Sigmoid colon (tissue), 7 donors: ENCODE measurements around the gene MCAT. TPM values are rescaled to one million over a fixed set of nuclear protein-coding genes. Genes with fewer than 3 reads are reported as not detected.

ENCODE experiments used
- DNase-seq: peaks from one replicate; pipeline ENCODE4 v3.0.0-alpha.2; 2019
- H3K27ac ChIP-seq, 4 donors: fragments of 200-600 bp; sonication (generic); one replicate each; pipeline ENCODE4 v1.5.1; 2016 to 2019; ENCODE audit warnings: mild to moderate bottlenecking in 1 of 4
- H3K27me3 ChIP-seq, 3 donors: fragments of 200-600 bp; sonication (generic); one replicate each; pipeline ENCODE4 v1.5.1; 2019; ENCODE audit warnings: mild to moderate bottlenecking in 1 of 3
- H3K36me3 ChIP-seq, 4 donors: fragments of 200-600 bp; sonication (generic); one replicate each; pipeline ENCODE4 v1.5.1; 2016 to 2019
- H3K4me1 ChIP-seq, 4 donors: fragments of 200-600 bp; sonication (generic); one replicate each; pipeline ENCODE4 v1.5.1; 2017 to 2019
- H3K4me3 ChIP-seq, 4 donors: fragments of 200-600 bp; sonication (generic); one replicate each; pipeline ENCODE4 v1.5.1; 2017 to 2019; ENCODE audit warnings: mild to moderate bottlenecking in 2 of 4, moderate library complexity in 1 of 4
- H3K9me3 ChIP-seq, 4 donors: fragments of 200-600 bp in 3 of 4; sonication (generic) in 3 of 4; one replicate each; pipeline versions ENCODE4 v1.5.1 to v1.6.1; 2013 to 2019
- EP300 ChIP-seq, 4 donors: sonication (generic); formaldehyde crosslinking; IDR thresholded peaks; one replicate each; pipeline ENCODE4 v1.6.1; 2017; ENCODE audit warnings: antibody characterized with exemption in 4 of 4
- POLR2A ChIP-seq, 2 donors: fragments of 450-650 bp; IDR thresholded peaks; one replicate each; pipeline ENCODE4 v1.6.1; 2016; ENCODE audit warnings: antibody characterized with exemption in 2 of 2, mild to moderate bottlenecking in 2 of 2, moderate library complexity in 2 of 2
- POLR2AphosphoS5 ChIP-seq, 4 donors: sonication (generic); formaldehyde crosslinking; IDR thresholded peaks; one replicate each; pipeline ENCODE4 v1.6.1; 2017; ENCODE audit warnings: antibody characterized with exemption in 4 of 4
- WGBS, 2 donors: extraction: QIAGEN DNeasy Blood & Tissue Kit; methylation state at CpG; one replicate each; pipeline ENCODE4 v1.1.7; 2013; 5-methylcytosine and 5-hydroxymethylcytosine counted together
- intact Hi-C: fragments of 100-400 bp; cut with DNase I; formaldehyde crosslinking; loops from one replicate; pipeline ENCODE4 v1.15.1; 2023
- polyA plus RNA-seq, 3 donors: library from polyadenylated mRNA; stranded (reverse); fragments of 200-250 nt; gene quantifications; one replicate each; pipeline ENCODE4 v1.2.3, GENCODE V29; 2013
- total RNA-seq, 4 donors: library from RNA; depleted of rRNA; stranded (reverse); fragments of >200 nt; gene quantifications; one replicate each; pipeline ENCODE4 v1.1.0, GENCODE V29; 2016
- TF ChIP-seq, protein P1 (sequence below), 4 experiments: fragments of 450-650 bp in 3 of 4; fragments of 200-600 bp in 1 of 4; IDR thresholded peaks; one replicate each; pipeline ENCODE4 v1.5.1; 2016 to 2019; ENCODE audit warnings: antibody characterized with exemption in 4 of 4, mild to moderate bottlenecking in 3 of 4, moderate library complexity in 2 of 4
- donor health status: healthy with polysubstance abuse.
- donor health status: Bipolar disorder and iron deficiency.
- donor health status: healthy.

Gene MCAT
- total and polyA plus RNA-seq, 7 donors, result 10.2 to 23.4 (median 16.8) TPM

DNA sequence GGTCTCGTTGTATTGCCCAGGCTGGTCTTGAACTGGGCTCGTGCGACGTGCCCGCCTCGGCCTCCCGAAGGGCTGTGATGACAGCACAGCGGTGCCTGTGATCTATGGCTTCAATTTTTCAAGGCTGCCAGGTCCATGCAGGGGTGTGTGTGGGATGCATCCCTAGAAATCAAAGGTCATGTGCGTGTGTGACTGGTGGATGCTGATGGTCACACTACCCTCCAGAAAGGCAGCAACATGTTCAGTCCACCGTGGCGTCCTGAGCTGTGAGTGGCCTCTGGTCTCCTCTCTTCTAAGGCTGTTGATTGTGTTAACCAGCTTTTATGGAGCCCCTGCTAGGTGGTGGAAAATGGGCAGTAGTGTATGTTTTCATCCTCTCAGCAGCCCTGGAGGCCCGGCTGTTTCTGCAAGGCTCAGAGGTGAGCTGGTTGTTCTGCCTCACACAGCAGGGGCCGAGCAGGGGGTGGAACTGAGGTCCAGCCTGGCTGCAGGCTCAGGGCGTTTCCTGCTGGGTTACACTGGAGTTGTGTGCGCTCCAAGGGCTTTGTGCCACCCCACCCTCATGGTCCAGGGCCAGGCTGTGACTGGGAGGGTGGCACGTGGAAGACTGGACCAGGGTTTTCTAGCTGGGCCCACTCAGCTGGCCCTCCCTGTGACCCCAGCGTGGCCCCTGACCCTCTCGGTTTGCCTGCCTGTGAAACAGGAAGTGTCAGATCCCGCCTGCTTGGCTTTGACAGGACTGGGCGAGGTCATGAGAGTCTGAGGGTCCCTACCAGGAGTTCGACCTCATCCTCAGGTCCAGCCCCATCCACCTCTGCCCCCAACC lies 25.0 kb downstream of the MCAT start:
- Histone ChIP-seq H3K27ac (no peak overlapping the region), H3K36me3 (no peaks in the 10 kb centered on the region), H3K9me3 (no peaks in the 10 kb centered on the region), H3K27me3 (peaks cover 7 to 39% (median 22%) of the 10 kb centered on the region in 3 donors), H3K4me1 (no peaks in the 10 kb centered on the region), H3K4me3 (no peak overlapping the region)
- intact Hi-C loops, result no loop called here
- TF ChIP-seq, protein P1, sequence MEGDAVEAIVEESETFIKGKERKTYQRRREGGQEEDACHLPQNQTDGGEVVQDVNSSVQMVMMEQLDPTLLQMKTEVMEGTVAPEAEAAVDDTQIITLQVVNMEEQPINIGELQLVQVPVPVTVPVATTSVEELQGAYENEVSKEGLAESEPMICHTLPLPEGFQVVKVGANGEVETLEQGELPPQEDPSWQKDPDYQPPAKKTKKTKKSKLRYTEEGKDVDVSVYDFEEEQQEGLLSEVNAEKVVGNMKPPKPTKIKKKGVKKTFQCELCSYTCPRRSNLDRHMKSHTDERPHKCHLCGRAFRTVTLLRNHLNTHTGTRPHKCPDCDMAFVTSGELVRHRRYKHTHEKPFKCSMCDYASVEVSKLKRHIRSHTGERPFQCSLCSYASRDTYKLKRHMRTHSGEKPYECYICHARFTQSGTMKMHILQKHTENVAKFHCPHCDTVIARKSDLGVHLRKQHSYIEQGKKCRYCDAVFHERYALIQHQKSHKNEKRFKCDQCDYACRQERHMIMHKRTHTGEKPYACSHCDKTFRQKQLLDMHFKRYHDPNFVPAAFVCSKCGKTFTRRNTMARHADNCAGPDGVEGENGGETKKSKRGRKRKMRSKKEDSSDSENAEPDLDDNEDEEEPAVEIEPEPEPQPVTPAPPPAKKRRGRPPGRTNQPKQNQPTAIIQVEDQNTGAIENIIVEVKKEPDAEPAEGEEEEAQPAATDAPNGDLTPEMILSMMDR (IDR thresholded peaks at IDR 0.05), result no peak
- no peak for TF ChIP-seq POLR2AphosphoS5 (IDR thresholded peaks at IDR 0.05)
- no peak for TF ChIP-seq POLR2A (IDR thresholded peaks at IDR 0.05)
- TF ChIP-seq EP300 (IDR thresholded peaks at IDR 0.05), result no peak
- DNase-seq, result no peak
- 37 to 69% methylated on average over 21 of the region's 21 CpGs for WGBS, 2 donors

- no peak for TF ChIP-seq POLR2AphosphoS5 (IDR thresholded peaks at IDR 0.05)
- TF ChIP-seq EP300 (IDR thresholded peaks at IDR 0.05), result no peak
- no peak for TF ChIP-seq POLR2A (IDR thresholded peaks at IDR 0.05)
- TF ChIP-seq, protein P1 (IDR thresholded peaks at IDR 0.05), result no peak
- no peak for DNase-seq
- intact Hi-C loops, result no loop called here
- 96 to 97% methylated on average over 7 of the region's 7 CpGs for WGBS, 2 donors
- Histone ChIP-seq H3K27me3 (peaks cover 12 to 52% (median 35%) of the 10 kb centered on the region in 3 donors), H3K4me1 (no peaks in the 10 kb centered on the region), H3K36me3 (no peaks in the 10 kb centered on the region), H3K9me3 (no peaks in the 10 kb centered on the region), H3K4me3 (no peak overlapping the region), H3K27ac (no peak overlapping the region)
These were observed 26.3 kb downstream of the MCAT start for GRCh38 chr22:43116932-43117331.

DNA sequence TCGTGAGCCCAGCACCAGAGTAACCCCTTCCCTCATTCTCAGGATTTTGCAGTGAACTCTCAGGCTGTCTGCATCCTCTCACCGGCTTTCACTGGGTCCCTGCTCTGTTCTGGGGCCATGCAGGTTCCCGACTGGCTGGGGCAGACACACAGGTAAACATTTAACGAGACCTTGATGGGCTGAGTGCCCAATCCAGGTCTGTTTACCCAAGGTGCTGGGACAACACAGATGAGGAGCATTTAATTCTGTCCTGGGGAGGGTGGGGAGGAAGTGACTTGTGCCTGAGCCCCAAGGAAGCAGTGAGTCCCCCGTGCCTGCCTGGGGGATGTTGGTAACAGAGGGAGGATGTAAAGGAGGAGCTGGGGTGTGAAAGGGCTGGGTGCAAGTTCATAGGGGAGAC lies 28.2 kb downstream of the MCAT start:
- intact Hi-C loops, result no loop called here
- no peaks in the 10 kb centered on the region for H3K9me3 ChIP-seq
- DNase-seq, result no peak
- H3K27me3 ChIP-seq, result peaks cover 24 to 71% (median 54%) of the 10 kb centered on the region in 3 donors
- no peak overlapping the region for H3K27ac ChIP-seq
- peaks cover 0 to 19% (median 18%) of the 10 kb centered on the region in 4 donors for H3K4me1 ChIP-seq
- no peaks in the 10 kb centered on the region for H3K36me3 ChIP-seq
- no peak overlapping the region for H3K4me3 ChIP-seq
- WGBS, 2 donors, result 12 to 48% methylated on average over 5 of the region's 5 CpGs
- TF ChIP-seq POLR2A (IDR thresholded peaks at IDR 0.05) (peak in 1 of 2 donors; percentile 13), EP300 (IDR thresholded peaks at IDR 0.05) (no peak), POLR2AphosphoS5 (IDR thresholded peaks at IDR 0.05) (no peak)
- TF ChIP-seq, protein P1 (IDR thresholded peaks at IDR 0.05), result no peak

GRCh38 chr22:43113526-43114251 lies 29.5 kb downstream of the MCAT start:
- no peak for TF ChIP-seq EP300 (IDR thresholded peaks at IDR 0.05)
- TF ChIP-seq POLR2A (IDR thresholded peaks at IDR 0.05), result no peak
- no peak for TF ChIP-seq POLR2AphosphoS5 (IDR thresholded peaks at IDR 0.05)
- TF ChIP-seq, protein P1 (IDR thresholded peaks at IDR 0.05), result no peak
- Histone ChIP-seq H3K9me3 (no peaks in the 10 kb centered on the region), H3K36me3 (no peaks in the 10 kb centered on the region), H3K4me3 (no peak overlapping the region), H3K27ac (no peak overlapping the region), H3K4me1 (peaks cover 0 to 22% (median 19%) of the 10 kb centered on the region in 4 donors), H3K27me3 (peaks cover 27 to 80% (median 58%) of the 10 kb centered on the region in 3 donors)
- no peak for DNase-seq
- WGBS, 2 donors, result 48 to 53% methylated on average over 13 of the region's 13 CpGs
- intact Hi-C loops, result no loop called here
